ENCODE data around the gene APOBEC3A.
"Not testable (repeated sequence)": the region's sequence is repeated elsewhere in the genome, so short reads cannot be mapped to it uniquely, and the experiment has no call there.

The APOBEC3A gene

GRCh38 chr22:38960673-38961072, 3.3 kb downstream of the APOBEC3A start:
- not testable (repeated sequence) for DNase-seq

- not testable (repeated sequence) for DNase-seq
These were observed 5.9 kb downstream of the APOBEC3A start for GRCh38 chr22:38963291-38963738.

GRCh38 chr22:38963872-38964271, 6.5 kb downstream of the APOBEC3A start:
- DNase-seq, result no peak

GRCh38 chr22:38964306-38964705, 6.9 kb downstream of the APOBEC3A start:
- DNase-seq, result no peak

- no peak for DNase-seq
These were observed 7.6 kb downstream of the APOBEC3A start for GRCh38 chr22:38964989-38965388.

- no peak for DNase-seq
These were observed 8.4 kb downstream of the APOBEC3A start for GRCh38 chr22:38965614-38966379.

GRCh38 chr22:38966380-38966702, 8.9 kb downstream of the APOBEC3A start:
- no peak for DNase-seq

GRCh38 chr22:38966942-38967341, 9.5 kb downstream of the APOBEC3A start:
- no peak for DNase-seq

GRCh38 chr22:38967451-38968450, 10.3 kb downstream of the APOBEC3A start:
- no peak for DNase-seq

- no peak for DNase-seq
These were observed 11.4 kb downstream of the APOBEC3A start for GRCh38 chr22:38968801-38969200.

GRCh38 chr22:38970551-38970950, 13.1 kb downstream of the APOBEC3A start:
- DNase-seq, result no peak

GRCh38 chr22:38971202-38971601, 13.8 kb downstream of the APOBEC3A start:
- no peak for DNase-seq

GRCh38 chr22:38971791-38972190, 14.4 kb downstream of the APOBEC3A start:
- DNase-seq, result no peak

GRCh38 chr22:38972558-38972957, 15.1 kb downstream of the APOBEC3A start:
- DNase-seq, result no peak

- DNase-seq, result no peak
These were observed 16.1 kb downstream of the APOBEC3A start for GRCh38 chr22:38973289-38974169.

- no peak for DNase-seq
These were observed 16.9 kb downstream of the APOBEC3A start for GRCh38 chr22:38974170-38974825.

- no peak for DNase-seq
These were observed 17.4 kb downstream of the APOBEC3A start for GRCh38 chr22:38974826-38975175.

- not testable (repeated sequence) for DNase-seq
These were observed 19.9 kb downstream of the APOBEC3A start for GRCh38 chr22:38977289-38977688.

GRCh38 chr22:38980587-38980986, 23.2 kb downstream of the APOBEC3A start:
- not testable (repeated sequence) for DNase-seq

GRCh38 chr22:38981005-38981991, 23.9 kb downstream of the APOBEC3A start:
- DNase-seq, result no peak
